Activated naive CD4-positive, alpha-beta T cell treated with Interleukin-2 at 50 U/mL for 16 hours (primary cell): ENCODE measurements around the gene ASB4.

Experiments
- DNase-seq: peaks from one replicate; pipeline ENCODE4 v3.0.0-alpha.2; 2020

Gene ASB4

GRCh38 chr7:95560674-95561073 lies 74.9 kb downstream of the ASB4 start:
- no peak for DNase-seq

GRCh38 chr7:95569720-95570119 lies 84.0 kb downstream of the ASB4 start:
- no peak for DNase-seq

- DNase-seq = no peak
These were observed 91.4 kb downstream of the ASB4 start for GRCh38 chr7:95577137-95577536.

- no peak for DNase-seq
These were observed 92.6 kb downstream of the ASB4 start for GRCh38 chr7:95578299-95578855.

GRCh38 chr7:95579318-95579717 lies 93.6 kb downstream of the ASB4 start:
- DNase-seq = no peak

- DNase-seq = no peak
These were observed 95.7 kb downstream of the ASB4 start for GRCh38 chr7:95581467-95581866.

- no peak for DNase-seq
These were observed 97.0 kb downstream of the ASB4 start for GRCh38 chr7:95582578-95583293.

- DNase-seq = no peak
These were observed 98.3 kb downstream of the ASB4 start for GRCh38 chr7:95583834-95584621.

- no peak for DNase-seq
These were observed 99.2 kb downstream of the ASB4 start for GRCh38 chr7:95584769-95585425.

GRCh38 chr7:95585426-95585789 lies 99.7 kb downstream of the ASB4 start:
- no peak for DNase-seq

GRCh38 chr7:95586951-95587301 lies 101.2 kb downstream of the ASB4 start:
- DNase-seq = no peak

- no peak for DNase-seq
These were observed 103.3 kb downstream of the ASB4 start for GRCh38 chr7:95589031-95589430.

- DNase-seq = no peak
These were observed 104.0 kb downstream of the ASB4 start for GRCh38 chr7:95589766-95590165.
